Upper lobe of right lung (tissue), 1 donor: ENCODE data around the gene HERPUD2. TPM values are rescaled to one million over a fixed set of nuclear protein-coding genes. Genes with fewer than 3 reads are reported as not detected.

Source experiments
- ATAC-seq: fragments of 200-7000 bp; cut with Tn5 transposase; one replicate; pipeline ENCODE4 v1.9.1; 2020; ENCODE audit warnings: mild to moderate bottlenecking, moderate library complexity
- DNase-seq: peaks from one replicate; pipeline ENCODE4 v3.0.0-alpha.2; 2020
- H3K27ac ChIP-seq: fragments of 200-600 bp; one replicate; pipeline ENCODE4 v1.8.0; 2022
- H3K27me3 ChIP-seq: fragments of 200-600 bp; one replicate; pipeline ENCODE4 v1.8.0; 2022; ENCODE audit warnings: mild to moderate bottlenecking
- H3K36me3 ChIP-seq: fragments of 200-600 bp; one replicate; pipeline ENCODE4 v1.8.0; 2022
- H3K4me1 ChIP-seq: fragments of 200-600 bp; one replicate; pipeline ENCODE4 v1.8.0; 2022
- H3K4me3 ChIP-seq: fragments of 200-600 bp; one replicate; pipeline ENCODE4 v1.8.0; 2022; ENCODE audit warnings: mild to moderate bottlenecking
- H3K9me3 ChIP-seq: fragments of 200-600 bp; one replicate; pipeline ENCODE4 v1.8.0; 2022
- CTCF ChIP-seq: fragments of 200-600 bp; IDR thresholded peaks from one replicate; pipeline ENCODE4 v1.8.0; 2022; ENCODE audit warnings: antibody characterized with exemption
- intact Hi-C: fragments of 100-400 bp; cut with DNase I; formaldehyde crosslinking; loops from one replicate; pipeline ENCODE4 v1.11.0; 2022
- total RNA-seq: library from RNA; stranded (reverse); fragmentation: NEBNext Ultra II Directional; extraction: Animal tissue kit (Norgen Biotek cat#: 25700); gene quantifications from one replicate; pipeline ENCODE4 v1.2.1, GENCODE V29; 2021
- donor health status: DM: no; HTN: yes; CAD: no; lungs with severe emphysema.

The HERPUD2 gene
- total RNA-seq, 1 donor from 2014 or later = 32.6 TPM

- Histone ChIP-seq H3K4me1 (no peaks in the 10 kb centered on the region), H3K4me3 (no peak overlapping the region), H3K27ac (no peak overlapping the region), H3K27me3 (no peaks in the 10 kb centered on the region), H3K36me3 (no peaks in the 10 kb centered on the region), H3K9me3 (no peaks in the 10 kb centered on the region)
- no peak for TF ChIP-seq CTCF
- intact Hi-C loops = loop anchor here (10.0 kb wide), 1 partner anchor 201 kb away; no protein-coding TSS in a partner anchor
- DNase-seq = no peak
- no peak for ATAC-seq
These were observed 9.3 kb upstream of the HERPUD2 start for GRCh38 chr7:35704261-35704660.

GRCh38 chr7:35702541-35702940 lies 7.6 kb upstream of the HERPUD2 start:
- no peak for ATAC-seq
- intact Hi-C loops = loop anchor here (10.0 kb wide), 1 partner anchor 202 kb away; no protein-coding TSS in a partner anchor
- TF ChIP-seq CTCF = no peak
- Histone ChIP-seq H3K36me3 (no peaks in the 10 kb centered on the region), H3K4me1 (no peaks in the 10 kb centered on the region), H3K9me3 (no peaks in the 10 kb centered on the region), H3K27me3 (no peaks in the 10 kb centered on the region), H3K27ac (no peak overlapping the region), H3K4me3 (no peak overlapping the region)
- no peak for DNase-seq

DNA sequence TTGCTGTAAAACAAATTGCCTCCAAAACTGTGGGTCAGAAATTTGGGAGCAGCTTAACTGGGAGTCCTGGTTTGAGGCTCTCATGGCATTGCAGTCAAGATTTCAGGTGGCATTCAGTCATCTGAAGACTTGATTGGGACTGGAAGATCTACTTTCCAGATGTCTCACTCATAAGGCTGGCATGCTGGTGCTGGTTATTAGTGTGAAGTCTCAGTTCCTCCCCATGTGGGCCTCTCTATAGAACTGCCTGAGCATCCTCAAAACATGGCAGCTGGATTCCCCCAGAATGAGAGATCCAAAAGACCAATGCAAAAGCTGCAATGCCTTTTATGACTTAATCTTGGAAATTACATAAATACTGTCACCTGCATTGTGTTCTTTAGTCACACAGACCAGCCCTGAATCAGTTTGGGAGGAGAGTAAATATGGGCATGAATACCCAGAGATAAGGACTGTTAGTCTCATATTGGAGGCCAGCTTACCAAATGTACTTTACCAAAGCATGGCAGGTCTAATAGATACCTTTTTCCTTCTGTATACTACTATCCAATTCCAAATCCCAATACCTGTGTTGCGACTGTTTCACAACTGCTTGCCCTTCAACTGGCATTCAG lies 6.5 kb upstream of the HERPUD2 start:
- Histone ChIP-seq H3K27me3 (no peaks in the 10 kb centered on the region), H3K9me3 (no peaks in the 10 kb centered on the region), H3K4me1 (no peaks in the 10 kb centered on the region), H3K4me3 (no peak overlapping the region), H3K27ac (no peak overlapping the region), H3K36me3 (no peaks in the 10 kb centered on the region)
- ATAC-seq (no peak), DNase-seq (no peak)
- intact Hi-C loops = loop anchor here (10.0 kb wide), 1 partner anchor 203 kb away; no protein-coding TSS in a partner anchor
- no peak for TF ChIP-seq CTCF

GRCh38 chr7:35700865-35701264 lies 5.9 kb upstream of the HERPUD2 start:
- no peak for ATAC-seq
- Histone ChIP-seq H3K27me3 (no peaks in the 10 kb centered on the region), H3K27ac (no peak overlapping the region), H3K9me3 (no peaks in the 10 kb centered on the region), H3K4me3 (no peak overlapping the region), H3K4me1 (peaks cover 3% of the 10 kb centered on the region), H3K36me3 (no peaks in the 10 kb centered on the region)
- intact Hi-C loops = loop anchor here (10.0 kb wide), 1 partner anchor 204 kb away; no protein-coding TSS in a partner anchor
- no peak for TF ChIP-seq CTCF
- DNase-seq = no peak

- Histone ChIP-seq H3K27me3 (no peaks in the 10 kb centered on the region), H3K4me1 (peaks cover 6% of the 10 kb centered on the region), H3K36me3 (no peaks in the 10 kb centered on the region), H3K9me3 (no peaks in the 10 kb centered on the region), H3K4me3 (no peak overlapping the region), H3K27ac (no peak overlapping the region)
- ATAC-seq = no peak
- intact Hi-C loops = loop anchor here (10.0 kb wide), 1 partner anchor 204 kb away; no protein-coding TSS in a partner anchor
- TF ChIP-seq CTCF = no peak
- DNase-seq = no peak
These were observed 5.4 kb upstream of the HERPUD2 start for GRCh38 chr7:35700333-35700732.
